ENCODE measurements around the gene FBXO28.

DNA sequence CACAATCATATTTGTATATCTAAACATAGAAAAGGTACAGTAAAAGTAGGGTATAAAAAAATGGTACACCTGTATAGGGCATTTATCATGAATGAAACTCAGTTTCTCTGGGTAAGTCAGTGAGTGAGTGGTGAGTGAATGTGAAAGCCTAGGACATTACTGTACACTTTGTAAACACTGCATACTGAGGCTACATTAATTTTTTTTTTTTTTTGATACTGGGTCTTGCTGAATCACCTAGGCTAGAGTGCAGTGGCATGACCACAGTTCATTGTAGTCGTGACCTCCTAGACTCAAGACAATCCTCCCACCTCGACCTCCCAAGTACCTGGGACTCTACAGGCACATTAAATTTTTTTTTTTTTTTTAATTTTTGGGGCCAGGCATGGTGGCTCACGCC, 27.8 kb downstream of the FBXO28 start:
- TF ChIP-seq, protein P1, sequence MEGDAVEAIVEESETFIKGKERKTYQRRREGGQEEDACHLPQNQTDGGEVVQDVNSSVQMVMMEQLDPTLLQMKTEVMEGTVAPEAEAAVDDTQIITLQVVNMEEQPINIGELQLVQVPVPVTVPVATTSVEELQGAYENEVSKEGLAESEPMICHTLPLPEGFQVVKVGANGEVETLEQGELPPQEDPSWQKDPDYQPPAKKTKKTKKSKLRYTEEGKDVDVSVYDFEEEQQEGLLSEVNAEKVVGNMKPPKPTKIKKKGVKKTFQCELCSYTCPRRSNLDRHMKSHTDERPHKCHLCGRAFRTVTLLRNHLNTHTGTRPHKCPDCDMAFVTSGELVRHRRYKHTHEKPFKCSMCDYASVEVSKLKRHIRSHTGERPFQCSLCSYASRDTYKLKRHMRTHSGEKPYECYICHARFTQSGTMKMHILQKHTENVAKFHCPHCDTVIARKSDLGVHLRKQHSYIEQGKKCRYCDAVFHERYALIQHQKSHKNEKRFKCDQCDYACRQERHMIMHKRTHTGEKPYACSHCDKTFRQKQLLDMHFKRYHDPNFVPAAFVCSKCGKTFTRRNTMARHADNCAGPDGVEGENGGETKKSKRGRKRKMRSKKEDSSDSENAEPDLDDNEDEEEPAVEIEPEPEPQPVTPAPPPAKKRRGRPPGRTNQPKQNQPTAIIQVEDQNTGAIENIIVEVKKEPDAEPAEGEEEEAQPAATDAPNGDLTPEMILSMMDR (conservative IDR thresholded peaks at IDR 0.05; ENCODE audit: low read depth, low read length): no peak
- TF ChIP-seq EZH2phosphoT487 (IDR thresholded peaks at IDR 0.05; ENCODE audit: borderline replicate concordance, low read length): no peak
